H7 (cell line): Measurements from ENCODE around the gene INTS2. TPM values are rescaled to one million over a fixed set of nuclear protein-coding genes. Genes with fewer than 3 reads are reported as not detected.
A peak's percentile ranks its signal among the peaks of the same experiment; 100 is the strongest.
"Not testable (repeated sequence)": the region's sequence is repeated elsewhere in the genome, so short reads cannot be mapped to it uniquely, and the experiment has no call there.

Source experiments
- DNase-seq: peaks from one replicate; pipeline ENCODE4 v3.0.0; 2012
- H3K27me3 ChIP-seq: 2 replicates; pipeline ENCODE4 v1.6.0; 2011; ENCODE audit warnings: mild to moderate bottlenecking, low read length; ENCODE audit not compliant: control insufficient read depth, insufficient read depth
- H3K36me3 ChIP-seq: replicated peaks from 2 replicates; pipeline ENCODE4 v1.5.1; 2011; ENCODE audit warnings: low read length; ENCODE audit not compliant: control insufficient read depth, insufficient read depth
- H3K4me3 ChIP-seq: 2 replicates; pipeline ENCODE4 v1.5.1; 2011; ENCODE audit warnings: low read depth, mild to moderate bottlenecking, control low read depth, low read length, moderate library complexity; ENCODE audit not compliant: insufficient read depth
- total RNA-seq: library from RNA; depleted of rRNA; stranded (reverse); fragments of >200 nt; shearing (Covaris generic); gene quantifications from 2 replicates; pipeline ENCODE4 v1.2.3, GENCODE V29; 2014

INTS2 gene
- total RNA-seq, 1 experiment from 2014 or later = 17.2 TPM

DNA sequence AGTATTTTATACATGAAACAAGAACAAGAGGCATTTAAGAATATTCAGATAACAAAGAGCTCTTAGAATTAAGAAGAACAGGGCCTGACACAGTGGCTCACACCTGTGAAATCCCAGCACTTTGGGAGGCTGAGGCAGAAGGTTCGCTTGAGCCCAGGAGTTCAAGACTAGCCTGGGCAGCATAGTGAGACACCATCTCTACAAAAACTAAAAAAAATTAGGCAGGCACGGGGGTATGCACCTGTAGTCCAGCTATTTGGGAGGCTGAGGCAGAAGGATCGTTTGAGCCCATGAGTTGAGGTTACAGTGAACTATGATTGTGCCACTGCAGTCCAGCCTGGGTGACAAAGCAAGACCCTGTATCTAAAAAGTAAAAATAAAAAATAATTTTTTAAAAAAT is 52.0 kb downstream of the INTS2 start:
- no peaks in the 10 kb centered on the region for H3K27me3 ChIP-seq
- no peaks in the 10 kb centered on the region; the same call in 1 of the 2 replicates for H3K36me3 ChIP-seq
- no peak overlapping the region for H3K4me3 ChIP-seq
- DNase-seq = no peak

GRCh38 chr17:61875285-61875684 is 52.5 kb downstream of the INTS2 start:
- H3K36me3 ChIP-seq = no peaks in the 10 kb centered on the region; the same call in 1 of the 2 replicates

DNA sequence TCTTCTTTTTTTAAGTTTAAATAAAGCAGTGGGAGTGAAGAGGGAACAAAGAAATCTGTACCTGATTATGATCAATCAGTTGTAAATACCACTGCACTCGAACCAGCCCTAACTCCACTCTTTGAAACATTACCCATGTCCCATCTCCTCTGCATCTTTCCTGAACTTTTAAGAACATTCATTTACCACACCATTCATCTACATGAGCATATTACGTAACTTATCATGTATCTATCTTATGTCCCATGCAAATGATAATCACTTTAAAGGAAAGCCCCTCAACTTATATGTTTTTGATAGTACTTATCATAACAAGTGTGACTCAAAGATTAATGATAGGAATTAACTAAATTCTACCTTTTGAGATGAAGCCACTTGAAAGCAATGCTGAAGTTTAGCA is 53.7 kb downstream of the INTS2 start:
- Histone ChIP-seq H3K36me3 (peaks cover 2% of the 10 kb centered on the region), H3K4me3 (no peak overlapping the region), H3K27me3 (no peaks in the 10 kb centered on the region)
- DNase-seq = no peak

More at GRCh38 chr17:61875285-61875684, 52.5 kb downstream of the INTS2 start:
- DNase-seq = no peak
- Histone ChIP-seq H3K27me3 (no peaks in the 10 kb centered on the region), H3K4me3 (no peak overlapping the region)

- Histone ChIP-seq H3K4me3 (no peak overlapping the region), H3K27me3 (no peaks in the 10 kb centered on the region), H3K36me3 (peaks cover 4% of the 10 kb centered on the region)
- DNase-seq = no peak
Measured at GRCh38 chr17:61872099-61872498, 55.7 kb downstream of the INTS2 start.

DNA sequence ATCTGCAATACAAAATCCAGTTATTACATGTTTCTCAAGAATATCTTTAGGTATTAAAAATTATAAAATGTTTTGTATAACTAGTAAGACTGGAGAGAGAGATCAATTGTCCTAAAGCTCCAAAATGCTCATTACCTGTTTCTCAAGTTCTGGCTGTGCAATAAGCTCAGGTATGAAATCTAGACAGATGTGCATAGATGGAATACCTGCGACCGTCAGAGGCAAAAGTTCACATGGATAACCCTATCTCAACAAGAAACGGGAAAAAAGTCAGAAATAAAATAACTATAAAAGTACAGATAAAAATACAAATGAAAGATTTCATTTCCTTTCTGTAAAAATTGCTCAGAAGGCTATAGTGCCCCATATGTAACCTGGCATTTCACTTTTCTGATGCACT is 58.6 kb downstream of the INTS2 start:
- Histone ChIP-seq H3K4me3 (no peak overlapping the region), H3K36me3 (peaks cover 4% of the 10 kb centered on the region), H3K27me3 (no peaks in the 10 kb centered on the region)
- DNase-seq = no peak

DNA sequence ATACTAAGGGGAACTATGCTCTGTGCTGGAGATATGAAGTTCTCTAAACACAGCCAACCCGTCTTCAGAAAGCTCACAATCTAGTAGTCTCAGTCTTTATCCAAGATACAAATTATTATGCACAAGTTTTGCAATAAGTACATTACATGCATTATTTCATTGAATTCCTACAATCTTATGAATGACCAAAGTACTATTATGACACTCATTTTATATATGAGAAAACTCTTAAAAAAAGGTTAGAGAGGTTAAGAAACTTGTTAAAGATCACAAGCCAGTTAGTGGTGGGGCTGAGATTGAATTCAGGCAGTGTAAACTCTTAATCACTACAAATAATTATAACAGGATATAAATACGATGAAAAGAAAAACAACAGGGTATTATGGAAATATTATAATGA is 59.7 kb downstream of the INTS2 start:
- Histone ChIP-seq H3K4me3 (no peak overlapping the region), H3K36me3 (peaks cover 4% of the 10 kb centered on the region), H3K27me3 (no peaks in the 10 kb centered on the region)
- no peak for DNase-seq

DNA sequence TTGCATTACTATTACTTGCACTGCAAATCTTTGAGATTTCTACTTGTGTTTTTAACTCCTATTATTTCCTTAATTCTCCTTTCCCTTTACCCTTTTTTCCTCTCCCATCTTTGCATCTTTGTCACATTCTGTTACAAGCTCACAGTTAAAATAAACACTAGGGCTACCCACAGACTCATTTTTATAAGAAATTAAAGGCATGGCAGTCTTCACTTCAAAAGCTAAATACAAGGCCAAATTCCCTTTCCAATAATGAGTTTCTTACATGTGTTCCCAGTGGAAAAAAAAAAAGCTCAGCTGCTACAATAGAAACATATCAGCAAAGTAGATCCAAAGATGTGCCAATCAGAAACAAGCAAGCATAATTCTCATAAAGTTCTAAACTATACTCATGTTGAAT is 60.7 kb downstream of the INTS2 start:
- Histone ChIP-seq H3K27me3 (no peaks in the 10 kb centered on the region), H3K4me3 (no peak overlapping the region), H3K36me3 (peaks cover 4% of the 10 kb centered on the region)
- DNase-seq = no peak

DNA sequence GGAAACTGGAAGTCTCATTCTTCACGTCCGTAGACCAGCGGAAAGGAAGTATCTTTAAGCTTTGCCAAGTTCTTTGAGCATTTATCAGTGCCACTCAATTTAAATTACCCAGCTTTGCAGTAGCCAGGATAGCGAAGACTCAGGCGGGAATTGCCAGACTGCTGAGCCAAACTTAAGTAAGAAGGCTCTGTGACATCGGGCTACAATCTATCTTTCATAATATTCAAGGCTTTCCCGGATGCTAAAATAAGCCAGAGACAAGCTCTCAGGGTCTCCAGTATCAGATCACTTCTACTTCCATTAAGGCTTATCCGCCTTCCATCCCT is 64.0 kb downstream of the INTS2 start:
- no peak for DNase-seq
- H3K4me3 ChIP-seq = peak overlapping the region; percentile 46
- peaks cover 2% of the 10 kb centered on the region; the same call in 1 of the 2 replicates for H3K36me3 ChIP-seq

DNA sequence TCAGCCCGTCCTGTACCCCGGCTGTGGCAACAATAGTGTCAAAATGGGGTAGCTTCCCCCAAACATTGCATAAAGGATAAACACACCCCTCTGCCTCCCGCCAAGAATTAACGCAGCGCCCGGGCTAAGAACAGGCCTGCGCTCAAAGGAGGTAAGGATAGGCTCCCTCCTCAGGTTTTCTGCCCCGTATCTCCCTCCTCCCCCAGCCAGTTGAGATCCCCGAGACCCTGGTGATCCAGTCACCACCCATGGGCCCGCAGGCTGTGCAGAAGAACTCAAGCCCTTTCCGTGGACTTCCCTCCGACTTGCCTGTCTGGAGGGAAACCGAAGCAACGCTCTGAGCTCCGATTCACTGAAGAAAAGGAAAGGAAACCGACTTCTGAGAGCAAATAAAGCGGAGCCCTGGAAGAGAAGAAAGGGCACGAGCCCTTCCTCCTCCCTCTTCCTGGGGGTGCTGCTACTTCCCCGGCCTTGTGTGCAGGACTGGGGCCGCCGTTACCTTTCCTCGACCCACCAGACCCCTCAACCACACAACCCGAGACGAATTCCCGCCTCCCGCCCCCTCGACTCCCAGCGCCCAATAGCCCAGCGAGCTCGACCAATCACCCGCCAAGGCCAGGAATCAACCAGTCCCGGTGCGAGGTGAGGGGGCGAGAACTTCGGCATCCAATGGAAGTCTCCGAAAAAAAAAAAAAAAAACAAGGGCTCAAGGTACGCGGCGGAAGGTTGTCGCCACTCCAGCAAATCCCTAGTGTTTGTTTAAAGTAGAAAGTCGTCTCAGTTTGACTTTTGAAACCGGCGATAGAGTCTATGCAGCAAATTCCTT is 64.6 kb downstream of the INTS2 start, which contains the start of gene BRIP1:
Gene BRIP1, minus strand, starts transcription at position 554 of the 826 bp plus-strand sequence. CDS start 1,989 bp downstream, outside the sequence.
- DNase-seq = peak; percentile 91
- no peaks in the 10 kb centered on the region for H3K27me3 ChIP-seq
- H3K4me3 ChIP-seq = peak within 1 kb of the TSS; percentile 74
- H3K36me3 ChIP-seq = peaks cover 1% of the 10 kb centered on the region; the same call in 1 of the 2 replicates

More for the DNA sequence above, 64.0 kb downstream of the INTS2 start:
- H3K27me3 ChIP-seq = no peaks in the 10 kb centered on the region

GRCh38 chr17:61862105-61862574 is 65.6 kb downstream of the INTS2 start:
- H3K27me3 ChIP-seq = no peaks in the 10 kb centered on the region
- no peak for DNase-seq
- H3K36me3 ChIP-seq = peaks cover 1% of the 10 kb centered on the region; the same call in 1 of the 2 replicates

DNA sequence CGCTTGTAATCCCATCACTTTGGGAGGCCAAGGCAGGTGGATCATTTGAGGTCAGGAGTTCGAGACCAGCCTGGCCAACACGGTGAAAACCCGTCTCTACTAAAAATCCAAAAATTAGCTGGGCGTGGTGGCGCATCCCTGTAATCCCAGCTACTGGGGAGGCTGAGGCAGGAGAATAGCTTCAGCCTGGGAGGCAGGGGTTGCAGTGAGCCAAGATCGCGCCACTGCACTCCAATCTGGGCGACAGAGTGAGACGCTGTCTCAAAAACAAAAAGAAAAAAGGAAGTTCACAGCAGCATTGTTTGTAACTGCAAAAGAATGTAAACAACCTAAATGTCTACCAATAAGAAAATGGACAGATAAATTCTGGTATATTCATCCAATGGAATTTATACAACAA is 67.4 kb downstream of the INTS2 start:
- H3K27me3 ChIP-seq, H3K4me3 ChIP-seq, DNase-seq, H3K36me3 ChIP-seq: not testable (repeated sequence)

More at GRCh38 chr17:61862105-61862574, 65.6 kb downstream of the INTS2 start:
- H3K4me3 ChIP-seq = peak overlapping the region; percentile 74

- Histone ChIP-seq H3K36me3 (peaks cover 5% of the 10 kb centered on the region), H3K27me3 (no peaks in the 10 kb centered on the region), H3K4me3 (no peak overlapping the region)
- DNase-seq = no peak
Measured at GRCh38 chr17:61856035-61856434, 71.7 kb downstream of the INTS2 start.

GRCh38 chr17:61852857-61853256 is 74.9 kb downstream of the INTS2 start:
- peaks cover 4% of the 10 kb centered on the region for H3K36me3 ChIP-seq
- no peak for DNase-seq
- no peaks in the 10 kb centered on the region for H3K27me3 ChIP-seq
- H3K4me3 ChIP-seq = no peak overlapping the region

- H3K36me3 ChIP-seq = peaks cover 3% of the 10 kb centered on the region
- DNase-seq = no peak
Measured at GRCh38 chr17:61849674-61850073, 78.1 kb downstream of the INTS2 start.

GRCh38 chr17:61848896-61849295 is 78.9 kb downstream of the INTS2 start:
- Histone ChIP-seq H3K4me3 (no peak overlapping the region), H3K36me3 (peaks cover 3% of the 10 kb centered on the region), H3K27me3 (no peaks in the 10 kb centered on the region)
- no peak for DNase-seq

More at GRCh38 chr17:61849674-61850073, 78.1 kb downstream of the INTS2 start:
- no peak overlapping the region for H3K4me3 ChIP-seq
- no peaks in the 10 kb centered on the region for H3K27me3 ChIP-seq
